ENCODE results near the gene RIN2. TPM values are rescaled to one million over a fixed set of nuclear protein-coding genes. Genes with fewer than 3 reads are reported as not detected.

Gene RIN2
- total RNA-seq, 2 donors from 2014 or later = 33.1 to 56.6 TPM

DNA sequence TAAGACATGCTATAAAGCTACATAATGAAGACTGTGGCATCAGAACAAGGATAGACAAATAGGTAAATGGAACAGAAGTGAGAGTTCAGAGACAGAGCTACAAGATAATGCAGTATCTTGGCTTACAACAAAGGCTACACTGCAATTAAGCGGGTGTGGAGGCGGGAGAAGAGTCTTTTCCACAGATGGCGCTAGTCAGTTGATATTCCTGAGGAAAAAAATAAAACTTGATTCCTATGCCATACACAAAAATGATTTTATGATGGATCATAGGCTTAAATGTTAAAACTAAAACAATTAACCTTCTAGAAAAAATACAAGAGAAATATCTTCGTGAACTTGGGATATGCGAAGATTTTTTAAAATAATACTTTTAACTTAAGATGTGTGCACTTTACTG, 31.0 kb downstream of the RIN2 start:
- no peak for DNase-seq (ENCODE audit: low spot score)
- H3K4me1 ChIP-seq = peaks cover 0 to 44% of the 10 kb centered on the region in 2 donors
- H3K9me3 ChIP-seq = peaks cover 0 to 13% of the 10 kb centered on the region in 2 donors
- no peaks in the 10 kb centered on the region for H3K27me3 ChIP-seq
- H3K4me3 ChIP-seq = no peak overlapping the region
- TF ChIP-seq CTCF (IDR thresholded peaks at IDR 0.05) = no peak
- no peaks in the 10 kb centered on the region for H3K36me3 ChIP-seq
- H3K27ac ChIP-seq = no peak overlapping the region

DNA sequence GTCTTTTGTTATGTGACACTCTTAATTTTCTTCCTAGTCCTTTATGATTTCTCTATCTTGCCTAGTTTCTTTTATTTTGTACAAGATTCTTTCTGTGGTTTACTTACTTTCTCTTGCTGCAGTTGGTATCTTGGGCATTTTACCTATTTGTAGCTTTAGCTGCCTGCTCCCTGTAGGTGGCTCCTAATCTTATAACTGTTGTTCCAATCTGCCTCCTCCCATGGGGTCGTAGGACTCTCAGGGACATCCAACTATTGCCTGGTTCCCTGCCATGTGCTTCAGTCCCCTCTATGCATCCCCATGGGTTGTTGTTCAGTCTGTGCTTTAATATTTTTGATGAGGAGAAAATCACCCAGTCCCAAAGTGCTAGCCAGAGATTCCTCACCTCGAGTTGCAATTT, 31.4 kb downstream of the RIN2 start:
- no peak overlapping the region for H3K4me3 ChIP-seq
- peaks cover 0 to 39% of the 10 kb centered on the region in 2 donors for H3K4me1 ChIP-seq
- DNase-seq (ENCODE audit: low spot score) = no peak
- H3K36me3 ChIP-seq = no peaks in the 10 kb centered on the region
- peaks cover 0 to 13% of the 10 kb centered on the region in 2 donors for H3K9me3 ChIP-seq
- TF ChIP-seq CTCF (IDR thresholded peaks at IDR 0.05) = no peak
- no peak overlapping the region for H3K27ac ChIP-seq
- H3K27me3 ChIP-seq = no peaks in the 10 kb centered on the region

GRCh38 chr20:19791887-19792286, 33.8 kb downstream of the RIN2 start:
- Histone ChIP-seq H3K27ac (no peak overlapping the region), H3K36me3 (no peaks in the 10 kb centered on the region), H3K27me3 (no peaks in the 10 kb centered on the region), H3K9me3 (peaks cover 0 to 13% of the 10 kb centered on the region in 2 donors), H3K4me3 (no peak overlapping the region), H3K4me1 (peaks cover 0 to 15% of the 10 kb centered on the region in 2 donors)
- no peak for TF ChIP-seq CTCF (IDR thresholded peaks at IDR 0.05)
- DNase-seq (ENCODE audit: low spot score) = no peak

- no peak for TF ChIP-seq CTCF (IDR thresholded peaks at IDR 0.05)
- no peaks in the 10 kb centered on the region for H3K36me3 ChIP-seq
- DNase-seq (ENCODE audit: low spot score) = no peak
- no peaks in the 10 kb centered on the region for H3K27me3 ChIP-seq
- H3K9me3 ChIP-seq = peaks cover 0 to 8% of the 10 kb centered on the region in 2 donors
- no peak overlapping the region for H3K4me3 ChIP-seq
- H3K27ac ChIP-seq = no peak overlapping the region
- peaks cover 0 to 10% of the 10 kb centered on the region in 2 donors for H3K4me1 ChIP-seq
Measured at GRCh38 chr20:19793716-19794115, 35.7 kb downstream of the RIN2 start.

DNA sequence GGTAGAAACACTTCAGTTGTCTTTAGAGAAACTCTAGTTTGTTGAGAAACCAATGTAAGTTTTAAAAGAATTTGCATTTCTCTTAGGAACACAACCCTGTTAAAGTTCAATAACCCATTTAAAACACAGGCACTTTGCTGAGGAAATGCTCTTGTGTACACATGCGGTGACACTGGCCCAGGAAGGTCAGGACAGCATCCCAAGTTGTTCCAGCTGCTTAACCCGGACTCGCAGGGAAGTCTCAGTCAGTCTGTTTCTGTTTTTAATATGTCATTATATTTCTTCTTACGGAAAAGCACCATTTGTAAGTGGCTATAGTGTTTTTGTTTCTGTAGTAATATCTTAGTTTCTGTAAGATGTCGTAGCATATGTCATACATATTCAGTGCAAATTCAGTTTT, 36.9 kb downstream of the RIN2 start:
- TF ChIP-seq CTCF (IDR thresholded peaks at IDR 0.05) = no peak
- peaks cover 6% of the 10 kb centered on the region for H3K36me3 ChIP-seq
- H3K27ac ChIP-seq = no peak overlapping the region
- no peaks in the 10 kb centered on the region for H3K27me3 ChIP-seq
- no peak overlapping the region for H3K4me3 ChIP-seq
- no peaks in the 10 kb centered on the region for H3K9me3 ChIP-seq
- DNase-seq (ENCODE audit: low spot score) = no peak
- H3K4me1 ChIP-seq = peaks cover 0 to 10% of the 10 kb centered on the region in 2 donors

GRCh38 chr20:19799325-19799724, 41.3 kb downstream of the RIN2 start:
- Histone ChIP-seq H3K27me3 (no peaks in the 10 kb centered on the region), H3K9me3 (no peaks in the 10 kb centered on the region), H3K27ac (no peak overlapping the region), H3K36me3 (peaks cover 21% of the 10 kb centered on the region), H3K4me3 (no peak overlapping the region), H3K4me1 (peaks cover 0 to 23% of the 10 kb centered on the region in 2 donors)
- no peak for TF ChIP-seq CTCF (IDR thresholded peaks at IDR 0.05)
- DNase-seq (ENCODE audit: low spot score) = no peak
